Measurements from ENCODE around the gene CCDC80.

GRCh38 chr3:112638327-112639020 lies 2.5 kb downstream of the CCDC80 start:
- TF ChIP-seq, protein P1, sequence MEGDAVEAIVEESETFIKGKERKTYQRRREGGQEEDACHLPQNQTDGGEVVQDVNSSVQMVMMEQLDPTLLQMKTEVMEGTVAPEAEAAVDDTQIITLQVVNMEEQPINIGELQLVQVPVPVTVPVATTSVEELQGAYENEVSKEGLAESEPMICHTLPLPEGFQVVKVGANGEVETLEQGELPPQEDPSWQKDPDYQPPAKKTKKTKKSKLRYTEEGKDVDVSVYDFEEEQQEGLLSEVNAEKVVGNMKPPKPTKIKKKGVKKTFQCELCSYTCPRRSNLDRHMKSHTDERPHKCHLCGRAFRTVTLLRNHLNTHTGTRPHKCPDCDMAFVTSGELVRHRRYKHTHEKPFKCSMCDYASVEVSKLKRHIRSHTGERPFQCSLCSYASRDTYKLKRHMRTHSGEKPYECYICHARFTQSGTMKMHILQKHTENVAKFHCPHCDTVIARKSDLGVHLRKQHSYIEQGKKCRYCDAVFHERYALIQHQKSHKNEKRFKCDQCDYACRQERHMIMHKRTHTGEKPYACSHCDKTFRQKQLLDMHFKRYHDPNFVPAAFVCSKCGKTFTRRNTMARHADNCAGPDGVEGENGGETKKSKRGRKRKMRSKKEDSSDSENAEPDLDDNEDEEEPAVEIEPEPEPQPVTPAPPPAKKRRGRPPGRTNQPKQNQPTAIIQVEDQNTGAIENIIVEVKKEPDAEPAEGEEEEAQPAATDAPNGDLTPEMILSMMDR (IDR thresholded peaks at IDR 0.05), result no peak
- TF ChIP-seq POLR2A (IDR thresholded peaks at IDR 0.05), result no peak

All from heart left ventricle (tissue), 13 donors.